ENCODE measurements around the gene CLDN18.
A peak's percentile ranks its signal among the peaks of the same experiment; 100 is the strongest.

DNA sequence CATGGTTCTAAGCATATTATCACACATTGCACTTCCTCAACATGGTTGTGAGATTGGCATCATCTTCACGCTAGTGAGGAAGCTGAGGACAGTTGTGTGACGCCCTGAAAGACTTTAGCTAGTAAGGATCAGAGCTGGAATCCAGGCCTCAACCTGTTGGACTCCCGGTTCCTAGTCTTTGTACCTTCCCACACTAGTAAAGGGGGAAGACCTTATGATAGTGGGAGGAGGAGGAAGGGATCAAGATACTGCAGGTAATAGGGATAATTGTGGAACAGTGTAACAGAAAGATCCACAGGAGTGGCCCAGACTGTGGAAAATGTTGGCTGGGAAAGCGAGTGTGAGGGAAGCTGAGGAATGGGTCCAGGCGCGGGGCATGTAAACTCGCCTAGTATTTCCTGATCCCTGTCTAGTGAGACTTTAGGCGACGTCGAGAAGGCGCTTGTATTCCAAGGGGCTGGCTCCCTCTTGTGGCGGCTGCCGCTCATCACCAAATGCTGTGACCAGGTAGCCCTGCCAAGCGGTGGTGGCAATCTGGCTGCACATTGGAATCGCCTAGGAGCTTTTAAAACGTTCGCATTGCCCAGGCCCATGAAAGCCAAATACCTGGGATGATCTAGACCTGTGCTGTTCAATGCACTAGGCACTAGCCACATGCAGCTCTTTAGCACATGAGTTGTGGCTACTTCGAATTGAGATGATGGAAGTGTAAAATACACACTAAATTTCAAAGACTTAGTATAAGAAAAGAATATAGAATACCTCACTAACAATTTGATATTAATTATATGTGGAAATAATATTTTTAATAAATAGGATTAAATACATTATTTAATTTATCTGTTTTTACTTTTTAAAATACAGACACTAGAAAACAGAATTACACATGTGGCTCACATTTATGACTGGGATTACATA lies 38.8 kb upstream of the CLDN18 start:
- TF ChIP-seq, protein P1, sequence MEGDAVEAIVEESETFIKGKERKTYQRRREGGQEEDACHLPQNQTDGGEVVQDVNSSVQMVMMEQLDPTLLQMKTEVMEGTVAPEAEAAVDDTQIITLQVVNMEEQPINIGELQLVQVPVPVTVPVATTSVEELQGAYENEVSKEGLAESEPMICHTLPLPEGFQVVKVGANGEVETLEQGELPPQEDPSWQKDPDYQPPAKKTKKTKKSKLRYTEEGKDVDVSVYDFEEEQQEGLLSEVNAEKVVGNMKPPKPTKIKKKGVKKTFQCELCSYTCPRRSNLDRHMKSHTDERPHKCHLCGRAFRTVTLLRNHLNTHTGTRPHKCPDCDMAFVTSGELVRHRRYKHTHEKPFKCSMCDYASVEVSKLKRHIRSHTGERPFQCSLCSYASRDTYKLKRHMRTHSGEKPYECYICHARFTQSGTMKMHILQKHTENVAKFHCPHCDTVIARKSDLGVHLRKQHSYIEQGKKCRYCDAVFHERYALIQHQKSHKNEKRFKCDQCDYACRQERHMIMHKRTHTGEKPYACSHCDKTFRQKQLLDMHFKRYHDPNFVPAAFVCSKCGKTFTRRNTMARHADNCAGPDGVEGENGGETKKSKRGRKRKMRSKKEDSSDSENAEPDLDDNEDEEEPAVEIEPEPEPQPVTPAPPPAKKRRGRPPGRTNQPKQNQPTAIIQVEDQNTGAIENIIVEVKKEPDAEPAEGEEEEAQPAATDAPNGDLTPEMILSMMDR (IDR thresholded peaks at IDR 0.05; ENCODE audit: extremely low read depth in 1 of 2, insufficient read depth in 1 of 2, low read depth in 1 of 2, low read length in 2 of 2): peak; percentile 82 to 92
- TF ChIP-seq POLR2A (IDR thresholded peaks at IDR 0.05; ENCODE audit: low read depth, low read length): no peak
- TF ChIP-seq MAX (IDR thresholded peaks at IDR 0.05; ENCODE audit: insufficient read depth, insufficient read length): no peak
- TF ChIP-seq EZH2 (IDR thresholded peaks at IDR 0.05; ENCODE audit: borderline replicate concordance, low read depth, low read length, severe bottlenecking): no peak
- TF ChIP-seq FOS (IDR thresholded peaks at IDR 0.05; ENCODE audit: borderline replicate concordance, insufficient read depth, low read length): no peak
